ENCODE measurements around the gene FAM32A.

DNA sequence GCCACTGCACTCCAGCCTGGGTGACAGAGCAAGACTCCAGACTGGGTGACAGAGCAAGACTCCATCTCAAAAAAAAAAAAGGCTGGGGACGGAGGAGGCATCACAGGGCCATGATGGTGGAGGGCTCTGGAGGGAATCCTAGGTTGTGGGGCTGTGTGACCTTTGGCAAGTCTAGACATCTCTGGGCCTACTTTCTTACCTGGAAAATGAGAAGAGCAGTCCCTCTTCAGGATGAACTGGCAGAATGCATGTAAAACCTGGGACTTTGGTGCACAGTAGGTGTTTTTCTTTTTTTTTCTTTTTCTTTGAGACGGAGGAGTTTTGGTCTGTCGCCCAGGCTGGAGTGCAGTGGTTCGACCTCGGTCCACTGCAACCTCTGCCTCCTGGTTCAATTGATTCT, 25.6 kb upstream of the FAM32A start:
- TF ChIP-seq POLR2A (IDR thresholded peaks at IDR 0.05; ENCODE audit: control extremely low read depth in 1 of 2, low read depth in 2 of 2, low read length in 2 of 2) (no peak), EZH2 (IDR thresholded peaks at IDR 0.05; ENCODE audit: low read depth, low read length, severe bottlenecking) (no peak), CREB1 (IDR thresholded peaks at IDR 0.05) (no peak), POLR2AphosphoS5 (IDR thresholded peaks at IDR 0.05; ENCODE audit: low read depth, low read length) (no peak), SP1 (IDR thresholded peaks at IDR 0.05; ENCODE audit: low read depth, low read length) (no peak), SUZ12 (IDR thresholded peaks at IDR 0.05; ENCODE audit: low read length) (no peak), CHD1 (IDR thresholded peaks at IDR 0.05; ENCODE audit: low read depth, low read length) (no peak), CBX5 (IDR thresholded peaks at IDR 0.05; ENCODE audit: low read depth, low read length) (no peak), SIN3A (conservative IDR thresholded peaks at IDR 0.05 in 1 of 2, IDR thresholded peaks at IDR 0.05 in 1 of 2; ENCODE audit: low read depth in 1 of 2, low read length in 2 of 2) (no peak), RAD21 (IDR thresholded peaks at IDR 0.05 in 1 of 2, conservative IDR thresholded peaks at IDR 0.05 in 1 of 2; ENCODE audit: low read depth in 2 of 2, low read length in 2 of 2) (no peak), JUN (IDR thresholded peaks at IDR 0.05; ENCODE audit: low read depth, low read length) (no peak), JUND (IDR thresholded peaks at IDR 0.05; ENCODE audit: low read length) (no peak)
- TF ChIP-seq, protein P1, sequence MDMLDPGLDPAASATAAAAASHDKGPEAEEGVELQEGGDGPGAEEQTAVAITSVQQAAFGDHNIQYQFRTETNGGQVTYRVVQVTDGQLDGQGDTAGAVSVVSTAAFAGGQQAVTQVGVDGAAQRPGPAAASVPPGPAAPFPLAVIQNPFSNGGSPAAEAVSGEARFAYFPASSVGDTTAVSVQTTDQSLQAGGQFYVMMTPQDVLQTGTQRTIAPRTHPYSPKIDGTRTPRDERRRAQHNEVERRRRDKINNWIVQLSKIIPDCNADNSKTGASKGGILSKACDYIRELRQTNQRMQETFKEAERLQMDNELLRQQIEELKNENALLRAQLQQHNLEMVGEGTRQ (IDR thresholded peaks at IDR 0.05; ENCODE audit: low read length), result no peak
- TF ChIP-seq, protein P2, sequence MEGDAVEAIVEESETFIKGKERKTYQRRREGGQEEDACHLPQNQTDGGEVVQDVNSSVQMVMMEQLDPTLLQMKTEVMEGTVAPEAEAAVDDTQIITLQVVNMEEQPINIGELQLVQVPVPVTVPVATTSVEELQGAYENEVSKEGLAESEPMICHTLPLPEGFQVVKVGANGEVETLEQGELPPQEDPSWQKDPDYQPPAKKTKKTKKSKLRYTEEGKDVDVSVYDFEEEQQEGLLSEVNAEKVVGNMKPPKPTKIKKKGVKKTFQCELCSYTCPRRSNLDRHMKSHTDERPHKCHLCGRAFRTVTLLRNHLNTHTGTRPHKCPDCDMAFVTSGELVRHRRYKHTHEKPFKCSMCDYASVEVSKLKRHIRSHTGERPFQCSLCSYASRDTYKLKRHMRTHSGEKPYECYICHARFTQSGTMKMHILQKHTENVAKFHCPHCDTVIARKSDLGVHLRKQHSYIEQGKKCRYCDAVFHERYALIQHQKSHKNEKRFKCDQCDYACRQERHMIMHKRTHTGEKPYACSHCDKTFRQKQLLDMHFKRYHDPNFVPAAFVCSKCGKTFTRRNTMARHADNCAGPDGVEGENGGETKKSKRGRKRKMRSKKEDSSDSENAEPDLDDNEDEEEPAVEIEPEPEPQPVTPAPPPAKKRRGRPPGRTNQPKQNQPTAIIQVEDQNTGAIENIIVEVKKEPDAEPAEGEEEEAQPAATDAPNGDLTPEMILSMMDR (IDR thresholded peaks at IDR 0.05; ENCODE audit: control extremely low read depth in 1 of 3, insufficient read depth in 1 of 3, low read depth in 1 of 3, low read length in 3 of 3), result no peak

Data from H1 (cell line).